GM21515 (cell line): ENCODE measurements around the gene ST3GAL4.
"Not testable (repeated sequence)": the region's sequence is repeated elsewhere in the genome, so short reads cannot be mapped to it uniquely, and the experiment has no call there.

ENCODE experiments used
- ATAC-seq: cut with Tn5 transposase; IDR thresholded peaks from one replicate; pipeline ENCODE4 v1.9.1; 2021; ENCODE audit not compliant: unreplicated experiment

The ST3GAL4 gene, protein sequence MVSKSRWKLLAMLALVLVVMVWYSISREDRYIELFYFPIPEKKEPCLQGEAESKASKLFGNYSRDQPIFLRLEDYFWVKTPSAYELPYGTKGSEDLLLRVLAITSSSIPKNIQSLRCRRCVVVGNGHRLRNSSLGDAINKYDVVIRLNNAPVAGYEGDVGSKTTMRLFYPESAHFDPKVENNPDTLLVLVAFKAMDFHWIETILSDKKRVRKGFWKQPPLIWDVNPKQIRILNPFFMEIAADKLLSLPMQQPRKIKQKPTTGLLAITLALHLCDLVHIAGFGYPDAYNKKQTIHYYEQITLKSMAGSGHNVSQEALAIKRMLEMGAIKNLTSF

GRCh38 chr11:126355324-126355925 is at the start of gene ST3GAL4:
Gene ST3GAL4 (plus strand): TSS chr11:126355686. CDS start chr11:126406156, 50,470 bp downstream.
- ATAC-seq = peak; percentile 62

DNA sequence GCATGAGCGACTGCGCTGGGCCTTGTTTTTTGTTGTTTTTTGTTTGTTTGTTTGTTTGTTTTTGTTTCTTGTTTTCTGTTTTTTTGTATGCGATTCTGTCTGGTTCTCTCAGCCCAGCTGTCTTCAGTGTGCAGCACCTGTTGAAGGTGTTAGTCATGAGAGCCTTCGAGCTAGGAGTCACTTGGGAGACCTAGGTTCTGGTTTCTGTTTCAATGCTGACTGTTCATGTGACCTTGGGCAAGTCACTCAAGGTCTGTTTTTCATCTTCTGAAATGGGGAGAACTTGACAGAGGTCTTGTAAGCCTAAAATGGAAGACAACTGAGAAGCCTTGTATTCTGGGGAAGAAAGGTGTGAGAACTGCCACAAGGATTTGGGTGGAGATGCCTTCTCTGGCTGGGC is 49.8 kb upstream of the ST3GAL4 start:
- ATAC-seq = peak; percentile 55

GRCh38 chr11:126307706-126308105 is 47.8 kb upstream of the ST3GAL4 start:
- ATAC-seq = no peak

DNA sequence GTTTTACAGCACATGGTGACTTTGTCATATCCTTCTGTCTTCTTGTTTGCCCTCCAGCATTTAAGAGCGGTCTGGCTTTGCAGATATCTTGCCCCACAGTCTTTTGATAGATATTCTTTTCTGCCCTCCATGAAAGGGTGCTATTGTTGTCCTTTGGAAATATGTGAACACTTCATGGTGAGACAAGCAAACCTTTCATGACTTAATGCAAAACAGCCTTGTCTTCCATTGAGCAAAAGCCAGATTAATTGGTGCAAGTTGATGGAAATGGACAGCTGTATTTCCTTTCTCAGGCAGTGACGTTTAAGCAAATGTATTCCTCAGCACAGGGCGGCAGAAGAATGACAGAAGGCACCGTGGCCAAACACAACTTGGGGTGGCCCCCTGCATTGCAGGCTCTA is 47.2 kb upstream of the ST3GAL4 start:
- no peak for ATAC-seq

DNA sequence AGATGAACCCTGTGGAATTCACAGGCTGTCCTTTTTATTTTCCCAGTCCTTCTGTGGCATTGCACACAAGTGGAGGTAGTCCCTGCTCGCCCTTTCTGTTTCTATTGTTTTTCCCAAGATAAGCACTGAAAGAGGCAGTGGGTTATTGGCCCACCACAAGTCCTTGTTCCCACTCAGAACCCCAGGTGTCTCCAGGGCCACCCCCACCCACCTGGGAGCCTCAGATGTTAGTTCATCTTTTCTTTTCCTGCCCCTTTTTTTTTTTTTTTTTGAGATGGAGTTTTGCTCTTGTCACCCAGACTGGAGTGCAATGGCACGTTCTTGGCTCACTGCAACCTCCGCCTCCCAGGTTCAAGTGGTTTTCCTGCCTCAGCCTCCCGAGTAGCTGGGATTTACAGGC is 46.7 kb upstream of the ST3GAL4 start:
- ATAC-seq = not testable (repeated sequence)

- peak; percentile 39 for ATAC-seq
Observed at GRCh38 chr11:126310200-126310991, 45.1 kb upstream of the ST3GAL4 start.

DNA sequence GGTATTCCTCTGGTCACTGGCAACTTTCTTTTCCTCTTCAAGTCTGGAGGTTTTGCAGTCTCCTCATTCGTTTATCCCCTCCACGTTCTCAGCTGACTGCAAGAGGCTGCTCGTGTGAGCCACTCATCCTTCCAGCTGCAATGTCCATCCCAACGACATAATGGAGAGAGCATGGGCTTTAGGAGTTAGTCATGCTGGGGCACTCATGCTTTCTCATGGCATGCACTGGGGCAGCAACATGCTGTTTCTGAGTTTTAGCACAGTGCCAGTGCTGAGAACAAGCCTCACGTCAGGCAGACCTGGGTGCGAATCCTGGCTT is 44.5 kb upstream of the ST3GAL4 start:
- ATAC-seq = no peak

- peak; percentile 74 for ATAC-seq
Observed at GRCh38 chr11:126311401-126312291, 43.8 kb upstream of the ST3GAL4 start.

GRCh38 chr11:126312961-126313360 is 42.5 kb upstream of the ST3GAL4 start:
- no peak for ATAC-seq

- no peak for ATAC-seq
Observed at GRCh38 chr11:126313826-126314225, 41.7 kb upstream of the ST3GAL4 start.

- ATAC-seq = no peak
Observed at GRCh38 chr11:126317432-126317755, 38.1 kb upstream of the ST3GAL4 start.

DNA sequence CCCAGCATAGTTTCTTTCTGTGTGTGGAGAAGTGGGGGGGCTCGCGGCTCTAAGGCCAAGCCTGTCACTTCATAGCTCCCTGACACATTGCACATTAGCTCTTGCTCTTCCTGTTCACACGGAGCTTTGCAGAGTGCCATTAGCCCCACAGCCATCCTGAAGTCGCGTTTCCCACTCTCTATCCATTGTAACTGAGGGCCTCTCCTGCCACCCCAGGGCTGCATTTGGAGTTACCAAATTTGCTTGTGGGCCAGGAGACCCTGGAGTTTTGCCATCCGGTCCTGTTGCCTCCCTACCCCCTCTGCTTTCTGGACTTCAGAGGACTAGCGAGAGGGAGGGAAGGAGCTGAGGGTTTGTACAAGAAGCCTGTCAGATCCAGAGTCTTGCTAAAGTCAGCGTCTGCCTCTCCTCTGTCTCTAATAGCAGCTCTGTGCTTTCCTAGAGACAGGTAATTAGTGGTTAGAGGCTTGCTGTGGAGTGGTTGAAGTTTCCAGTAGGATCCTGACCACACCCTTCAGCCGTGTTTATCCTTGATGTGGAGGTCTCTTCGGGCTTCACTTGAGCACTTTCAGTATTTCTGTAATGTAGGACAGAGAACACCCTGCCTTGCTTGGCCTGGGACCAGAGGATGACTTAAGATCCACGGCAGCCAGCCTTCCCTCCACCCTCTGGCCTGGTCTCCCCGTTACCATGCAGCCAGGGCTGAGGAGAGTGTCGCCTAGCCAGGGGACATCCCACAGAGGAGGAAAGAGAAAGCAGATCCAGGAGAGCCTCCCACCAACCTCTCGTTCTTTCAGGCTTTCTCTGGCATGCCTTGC is 37.5 kb upstream of the ST3GAL4 start:
- peak; percentile 38 for ATAC-seq

DNA sequence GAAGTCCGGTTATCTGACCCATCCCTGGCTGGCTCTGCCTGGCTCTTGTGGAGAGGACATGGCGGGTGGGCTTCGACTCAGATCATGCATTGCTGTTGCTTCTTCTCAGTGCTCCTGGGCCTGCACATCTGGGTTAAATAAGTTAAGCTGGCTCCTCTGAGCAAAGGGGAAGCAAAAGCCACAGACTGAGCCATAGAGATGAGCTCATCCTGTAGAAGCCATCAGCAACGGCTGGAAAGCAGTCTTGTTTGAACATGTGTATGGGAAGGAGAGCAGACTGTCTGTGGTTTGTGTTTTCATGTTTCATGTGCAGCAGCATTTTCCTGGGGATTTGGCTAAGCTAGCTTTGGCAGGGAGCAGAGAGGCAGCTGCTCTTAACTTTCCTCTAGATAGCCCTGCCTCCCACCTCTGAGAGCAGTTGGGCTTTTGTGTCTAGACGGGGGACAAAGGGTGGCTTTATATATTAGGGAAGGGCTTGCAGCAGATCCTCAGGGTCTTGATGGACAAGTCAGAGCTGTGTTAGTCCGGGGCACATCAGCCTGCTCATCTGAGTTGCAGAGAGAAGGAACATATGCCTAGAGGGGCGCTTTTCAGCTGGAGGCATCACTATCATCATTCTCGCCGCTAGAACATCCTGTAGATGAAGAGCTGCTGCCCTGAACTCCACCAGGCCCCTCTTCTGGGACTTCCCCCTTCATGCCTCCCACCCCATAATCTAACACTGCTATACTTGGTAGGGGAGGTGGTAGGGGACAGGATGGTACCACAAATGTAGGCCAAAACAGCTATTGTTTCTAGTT is 36.7 kb upstream of the ST3GAL4 start:
- peak; percentile 85 for ATAC-seq

- no peak for ATAC-seq
Observed at GRCh38 chr11:126319374-126319740, 36.1 kb upstream of the ST3GAL4 start.

DNA sequence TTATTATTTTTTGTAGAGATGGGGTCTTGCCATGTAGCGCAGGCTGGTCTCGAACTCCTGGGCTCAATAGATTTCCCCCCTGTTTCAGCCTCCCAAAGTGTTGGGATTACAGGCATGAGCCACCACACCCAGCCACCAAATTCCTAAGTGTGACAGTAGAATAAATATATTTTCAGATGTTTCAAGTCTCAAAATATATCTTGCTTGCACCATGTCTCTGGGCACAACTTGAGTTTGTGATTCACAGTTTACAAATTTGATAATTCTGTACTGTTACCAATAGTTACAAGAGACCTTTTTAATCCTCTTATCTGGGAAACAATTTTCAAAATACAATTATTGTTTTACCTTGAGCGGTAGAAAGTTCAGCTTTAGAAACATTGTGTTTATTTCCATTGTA is 32.5 kb upstream of the ST3GAL4 start:
- ATAC-seq = no peak

DNA sequence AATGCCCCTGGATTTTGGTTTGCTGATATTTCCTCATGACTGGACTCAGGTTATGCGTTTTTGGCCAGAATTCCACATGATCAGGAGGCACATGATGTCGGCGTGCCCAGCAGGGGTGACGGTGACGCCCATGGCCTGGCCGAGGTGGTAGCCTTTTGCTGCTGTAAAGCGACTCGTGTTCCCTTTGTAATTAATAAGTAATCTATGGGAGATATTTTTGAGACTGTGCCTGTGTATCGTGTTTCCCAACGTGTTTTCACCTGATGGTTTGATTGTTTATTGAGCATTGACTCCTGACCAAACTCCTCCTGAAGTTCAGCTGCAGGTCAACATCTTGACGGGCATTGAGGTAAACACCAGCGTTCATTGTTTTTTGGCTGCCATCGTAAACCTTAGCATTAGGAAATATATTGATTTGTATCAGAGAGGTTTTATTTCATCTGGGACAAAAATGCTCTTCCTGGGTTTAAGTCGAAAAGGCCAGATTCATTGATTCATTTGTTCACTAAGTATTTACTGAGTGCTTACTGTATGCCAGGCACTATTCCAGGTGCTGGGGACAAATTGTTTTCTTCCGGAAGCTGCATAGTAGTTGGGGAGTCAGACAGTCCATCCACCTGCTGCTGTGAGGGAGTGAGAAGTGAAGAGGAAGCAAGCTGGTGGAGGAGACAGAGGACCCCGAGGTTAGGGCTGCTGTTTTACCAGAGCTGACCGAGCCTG is 28.0 kb upstream of the ST3GAL4 start:
- no peak for ATAC-seq

- ATAC-seq = no peak
Observed at GRCh38 chr11:126328001-126328390, 27.5 kb upstream of the ST3GAL4 start.

- no peak for ATAC-seq
Observed at GRCh38 chr11:126328444-126328843, 27.0 kb upstream of the ST3GAL4 start.
